ENCODE measurements around the gene MICALL2.

DNA sequence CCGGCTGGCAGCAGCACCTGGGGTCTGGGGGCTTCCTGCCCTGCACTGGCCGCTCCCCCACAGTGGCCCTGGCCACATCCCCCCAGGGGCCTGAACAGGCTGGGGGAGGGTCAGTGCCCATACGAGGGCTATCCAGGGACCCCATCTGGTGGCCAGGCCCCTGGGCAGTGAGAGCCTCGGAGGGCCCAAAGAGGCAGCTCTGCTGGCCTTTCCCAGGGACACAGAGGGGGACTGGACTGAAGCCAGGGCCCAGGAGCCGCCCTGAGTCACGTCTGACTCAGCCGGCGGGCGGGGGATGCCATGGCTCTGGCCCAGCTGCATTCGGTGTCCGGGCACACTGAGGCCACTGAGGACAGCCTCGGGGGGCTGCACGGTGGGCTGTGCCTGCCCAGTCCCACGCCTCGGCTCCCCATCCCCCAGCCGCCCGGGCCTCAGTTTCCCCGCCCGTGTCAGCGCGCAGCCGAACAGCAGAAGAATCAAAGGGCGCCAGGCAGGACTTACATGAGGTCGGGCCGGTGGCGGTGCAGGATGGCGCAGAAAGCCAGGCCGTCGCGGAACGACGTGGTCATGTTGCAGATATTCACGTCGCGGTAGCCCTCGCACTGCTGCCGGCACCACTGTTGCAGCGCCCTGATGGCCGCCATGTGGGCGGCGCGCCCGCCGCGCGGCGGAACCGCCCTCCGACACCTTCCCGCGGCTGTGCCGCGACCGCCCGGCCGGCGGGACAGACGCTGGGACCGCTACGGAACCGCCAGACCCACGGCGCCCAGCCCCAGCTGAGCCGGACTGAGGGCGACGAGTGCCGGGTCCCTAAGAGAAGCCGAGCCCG is at the start of gene MICALL2:
- TF ChIP-seq, protein P1, sequence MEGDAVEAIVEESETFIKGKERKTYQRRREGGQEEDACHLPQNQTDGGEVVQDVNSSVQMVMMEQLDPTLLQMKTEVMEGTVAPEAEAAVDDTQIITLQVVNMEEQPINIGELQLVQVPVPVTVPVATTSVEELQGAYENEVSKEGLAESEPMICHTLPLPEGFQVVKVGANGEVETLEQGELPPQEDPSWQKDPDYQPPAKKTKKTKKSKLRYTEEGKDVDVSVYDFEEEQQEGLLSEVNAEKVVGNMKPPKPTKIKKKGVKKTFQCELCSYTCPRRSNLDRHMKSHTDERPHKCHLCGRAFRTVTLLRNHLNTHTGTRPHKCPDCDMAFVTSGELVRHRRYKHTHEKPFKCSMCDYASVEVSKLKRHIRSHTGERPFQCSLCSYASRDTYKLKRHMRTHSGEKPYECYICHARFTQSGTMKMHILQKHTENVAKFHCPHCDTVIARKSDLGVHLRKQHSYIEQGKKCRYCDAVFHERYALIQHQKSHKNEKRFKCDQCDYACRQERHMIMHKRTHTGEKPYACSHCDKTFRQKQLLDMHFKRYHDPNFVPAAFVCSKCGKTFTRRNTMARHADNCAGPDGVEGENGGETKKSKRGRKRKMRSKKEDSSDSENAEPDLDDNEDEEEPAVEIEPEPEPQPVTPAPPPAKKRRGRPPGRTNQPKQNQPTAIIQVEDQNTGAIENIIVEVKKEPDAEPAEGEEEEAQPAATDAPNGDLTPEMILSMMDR (IDR thresholded peaks at IDR 0.05; ENCODE audit: poor library complexity, severe bottlenecking), result peak; percentile 15
- TF ChIP-seq EZH2 (IDR thresholded peaks at IDR 0.05; ENCODE audit: borderline replicate concordance, insufficient read depth, low read length, poor library complexity, severe bottlenecking) (no peak), POLR2AphosphoS5 (IDR thresholded peaks at IDR 0.05) (no peak), EP300 (conservative IDR thresholded peaks at IDR 0.05; ENCODE audit: poor library complexity, severe bottlenecking) (no peak)

Data from neural cell (in vitro differentiated cells).